ENCODE data around the gene WTAP.

DNA sequence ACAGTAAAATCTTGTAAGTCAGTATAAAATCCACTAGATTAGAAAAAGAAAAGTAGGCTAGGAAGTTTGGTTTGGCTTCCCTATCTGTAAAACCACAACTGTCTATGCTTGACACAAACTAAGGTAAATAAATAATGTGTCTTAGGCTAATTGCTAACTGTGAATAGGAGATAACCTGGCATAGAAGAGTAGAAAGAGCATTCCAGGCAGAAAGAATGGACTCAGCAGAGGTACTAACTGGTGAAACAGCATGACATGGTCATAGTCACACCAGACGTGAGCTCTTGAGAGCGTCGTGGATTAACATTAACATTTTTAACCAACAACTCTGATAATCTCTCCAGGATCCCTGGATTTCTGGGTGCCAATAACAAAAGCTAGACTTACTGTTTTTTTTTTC is 8.7 kb upstream of the WTAP start:
- TF ChIP-seq POLR2AphosphoS5 (IDR thresholded peaks at IDR 0.05), result no peak
- TF ChIP-seq, protein P1, sequence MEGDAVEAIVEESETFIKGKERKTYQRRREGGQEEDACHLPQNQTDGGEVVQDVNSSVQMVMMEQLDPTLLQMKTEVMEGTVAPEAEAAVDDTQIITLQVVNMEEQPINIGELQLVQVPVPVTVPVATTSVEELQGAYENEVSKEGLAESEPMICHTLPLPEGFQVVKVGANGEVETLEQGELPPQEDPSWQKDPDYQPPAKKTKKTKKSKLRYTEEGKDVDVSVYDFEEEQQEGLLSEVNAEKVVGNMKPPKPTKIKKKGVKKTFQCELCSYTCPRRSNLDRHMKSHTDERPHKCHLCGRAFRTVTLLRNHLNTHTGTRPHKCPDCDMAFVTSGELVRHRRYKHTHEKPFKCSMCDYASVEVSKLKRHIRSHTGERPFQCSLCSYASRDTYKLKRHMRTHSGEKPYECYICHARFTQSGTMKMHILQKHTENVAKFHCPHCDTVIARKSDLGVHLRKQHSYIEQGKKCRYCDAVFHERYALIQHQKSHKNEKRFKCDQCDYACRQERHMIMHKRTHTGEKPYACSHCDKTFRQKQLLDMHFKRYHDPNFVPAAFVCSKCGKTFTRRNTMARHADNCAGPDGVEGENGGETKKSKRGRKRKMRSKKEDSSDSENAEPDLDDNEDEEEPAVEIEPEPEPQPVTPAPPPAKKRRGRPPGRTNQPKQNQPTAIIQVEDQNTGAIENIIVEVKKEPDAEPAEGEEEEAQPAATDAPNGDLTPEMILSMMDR (IDR thresholded peaks at IDR 0.05), result no peak
- no peak for TF ChIP-seq POLR2A (IDR thresholded peaks at IDR 0.05)
- no peak for TF ChIP-seq EP300 (IDR thresholded peaks at IDR 0.05)
